ENCODE data around the gene EZH2. TPM values are rescaled to one million over a fixed set of nuclear protein-coding genes. Genes with fewer than 3 reads are reported as not detected.

EZH2 gene
- total RNA-seq, 1 experiment from 2014 or later: 19.4 TPM

- no peak for DNase-seq
- Histone ChIP-seq H3K27me3 (no peaks in the 10 kb centered on the region), H3K4me3 (no peak overlapping the region), H3K9me3 (no peaks in the 10 kb centered on the region), H3K36me3 (peaks cover 4% of the 10 kb centered on the region)
Measured at GRCh38 chr7:148803094-148803493, 81.0 kb downstream of the EZH2 start.

GRCh38 chr7:148802101-148802493, 82.0 kb downstream of the EZH2 start:
- no peaks in the 10 kb centered on the region for H3K27me3 ChIP-seq
- H3K4me3 ChIP-seq: no peak overlapping the region
- DNase-seq: no peak
- peaks cover 8% of the 10 kb centered on the region for H3K36me3 ChIP-seq
- H3K9me3 ChIP-seq: no peaks in the 10 kb centered on the region

GRCh38 chr7:148800677-148801076, 83.4 kb downstream of the EZH2 start:
- H3K27me3 ChIP-seq: no peaks in the 10 kb centered on the region
- no peak for DNase-seq
- H3K36me3 ChIP-seq: peaks cover 11% of the 10 kb centered on the region
- H3K4me3 ChIP-seq: no peak overlapping the region
- H3K9me3 ChIP-seq: no peaks in the 10 kb centered on the region

- Histone ChIP-seq H3K27me3 (no peaks in the 10 kb centered on the region), H3K9me3 (no peaks in the 10 kb centered on the region), H3K36me3 (peaks cover 11% of the 10 kb centered on the region), H3K4me3 (no peak overlapping the region)
- no peak for DNase-seq
Measured at GRCh38 chr7:148799893-148800555, 84.1 kb downstream of the EZH2 start.

- Histone ChIP-seq H3K4me3 (no peak overlapping the region), H3K9me3 (no peaks in the 10 kb centered on the region; the same call in 1 of the 2 replicates), H3K36me3 (peaks cover 41% of the 10 kb centered on the region), H3K27me3 (no peaks in the 10 kb centered on the region)
- DNase-seq: no peak
Measured at GRCh38 chr7:148796841-148797240, 87.2 kb downstream of the EZH2 start.

GRCh38 chr7:148794476-148794875, 89.6 kb downstream of the EZH2 start:
- DNase-seq: no peak
- Histone ChIP-seq H3K27me3 (no peaks in the 10 kb centered on the region), H3K36me3 (peaks cover 46% of the 10 kb centered on the region), H3K4me3 (no peak overlapping the region), H3K9me3 (no peaks in the 10 kb centered on the region; the same call in 1 of the 2 replicates)

GRCh38 chr7:148793590-148793989, 90.5 kb downstream of the EZH2 start:
- Histone ChIP-seq H3K4me3 (no peak overlapping the region), H3K9me3 (no peaks in the 10 kb centered on the region; the same call in 1 of the 2 replicates), H3K27me3 (no peaks in the 10 kb centered on the region), H3K36me3 (peaks cover 44% of the 10 kb centered on the region)
- DNase-seq: no peak

GRCh38 chr7:148791546-148791945, 92.5 kb downstream of the EZH2 start:
- H3K27me3 ChIP-seq: no peaks in the 10 kb centered on the region
- H3K9me3 ChIP-seq: no peaks in the 10 kb centered on the region; the same call in 1 of the 2 replicates
- no peak for DNase-seq
- peaks cover 43% of the 10 kb centered on the region for H3K36me3 ChIP-seq
- no peak overlapping the region for H3K4me3 ChIP-seq

GRCh38 chr7:148790850-148791249, 93.2 kb downstream of the EZH2 start:
- H3K36me3 ChIP-seq: peaks cover 47% of the 10 kb centered on the region

GRCh38 chr7:148790131-148790726, 93.9 kb downstream of the EZH2 start:
- H3K4me3 ChIP-seq: no peak overlapping the region
- peaks cover 47% of the 10 kb centered on the region for H3K36me3 ChIP-seq
- H3K9me3 ChIP-seq: no peaks in the 10 kb centered on the region; the same call in 1 of the 2 replicates
- DNase-seq: no peak
- H3K27me3 ChIP-seq: no peaks in the 10 kb centered on the region

More at GRCh38 chr7:148790850-148791249, 93.2 kb downstream of the EZH2 start:
- H3K27me3 ChIP-seq: no peaks in the 10 kb centered on the region
- DNase-seq: no peak
- no peak overlapping the region for H3K4me3 ChIP-seq
- no peaks in the 10 kb centered on the region; the same call in 1 of the 2 replicates for H3K9me3 ChIP-seq

- H3K27me3 ChIP-seq: no peaks in the 10 kb centered on the region
- H3K36me3 ChIP-seq: peaks cover 39% of the 10 kb centered on the region
- no peak overlapping the region for H3K4me3 ChIP-seq
- H3K9me3 ChIP-seq: no peaks in the 10 kb centered on the region; the same call in 1 of the 2 replicates
- no peak for DNase-seq
Measured at GRCh38 chr7:148789220-148789619, 94.9 kb downstream of the EZH2 start.

GRCh38 chr7:148787571-148788295, 96.4 kb downstream of the EZH2 start:
- Histone ChIP-seq H3K4me3 (no peak overlapping the region), H3K27me3 (no peaks in the 10 kb centered on the region), H3K9me3 (no peaks in the 10 kb centered on the region), H3K36me3 (peaks cover 32% of the 10 kb centered on the region)
- DNase-seq: no peak

- Histone ChIP-seq H3K9me3 (no peaks in the 10 kb centered on the region), H3K4me3 (no peak overlapping the region), H3K27me3 (no peaks in the 10 kb centered on the region), H3K36me3 (peaks cover 20% of the 10 kb centered on the region)
- DNase-seq: no peak
Measured at GRCh38 chr7:148783801-148784527, 100.1 kb downstream of the EZH2 start.

- no peaks in the 10 kb centered on the region for H3K27me3 ChIP-seq
- peaks cover 17% of the 10 kb centered on the region for H3K36me3 ChIP-seq
- no peak overlapping the region for H3K4me3 ChIP-seq
- H3K9me3 ChIP-seq: no peaks in the 10 kb centered on the region
- DNase-seq: no peak
Measured at GRCh38 chr7:148782757-148783456, 101.2 kb downstream of the EZH2 start.

- H3K4me3 ChIP-seq: no peak overlapping the region
- no peak for DNase-seq
- H3K9me3 ChIP-seq: no peaks in the 10 kb centered on the region
- peaks cover 11% of the 10 kb centered on the region for H3K36me3 ChIP-seq
- H3K27me3 ChIP-seq: no peaks in the 10 kb centered on the region
Measured at GRCh38 chr7:148774471-148774870, 109.6 kb downstream of the EZH2 start.

GRCh38 chr7:148773334-148773733, 110.8 kb downstream of the EZH2 start:
- no peaks in the 10 kb centered on the region for H3K9me3 ChIP-seq
- peaks cover 11% of the 10 kb centered on the region for H3K36me3 ChIP-seq
- no peaks in the 10 kb centered on the region for H3K27me3 ChIP-seq
- no peak overlapping the region for H3K4me3 ChIP-seq
- DNase-seq: no peak

Measured in MG63 (cell line).